Neural progenitor cell (in vitro differentiated cells): ENCODE results near the gene ATP8A1.

Source experiments
- EZH2 ChIP-seq: fragments of 200-600 bp; sonication (generic); IDR thresholded peaks from 2 replicates; pipeline ENCODE4 v1.6.1; 2017; ENCODE audit warnings: antibody characterized with exemption, mild to moderate bottlenecking, moderate library complexity
- EZH2phosphoT487 ChIP-seq: fragments of 200-600 bp; sonication (generic); IDR thresholded peaks from 2 replicates; pipeline ENCODE4 v1.6.1; 2017; ENCODE audit warnings: antibody characterized with exemption
- TF ChIP-seq, protein P1 (sequence below): fragments of 200-600 bp; sonication (generic); IDR thresholded peaks from 2 replicates; pipeline ENCODE4 v1.5.1; 2017; ENCODE audit warnings: antibody characterized with exemption, mild to moderate bottlenecking

DNA sequence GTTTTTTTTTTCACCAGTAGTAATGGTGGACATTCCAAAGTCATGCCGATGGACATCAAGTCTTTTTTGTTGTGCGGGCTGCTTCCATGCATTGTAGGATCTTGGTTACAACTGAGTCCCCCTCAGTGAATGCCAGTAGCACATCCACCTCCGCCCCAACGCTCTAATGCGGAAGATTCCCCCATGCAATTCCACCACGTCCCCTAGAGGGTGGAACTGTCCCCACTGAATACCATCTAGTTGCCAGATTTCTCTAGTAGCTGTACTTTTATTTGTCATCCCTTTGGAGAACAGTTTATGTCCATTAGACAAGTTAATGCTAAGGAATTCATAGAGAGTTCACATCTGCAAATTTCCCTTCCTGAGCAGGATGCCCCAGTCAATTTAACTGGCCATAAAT is 252.9 kb downstream of the ATP8A1 start:
- TF ChIP-seq, protein P1, sequence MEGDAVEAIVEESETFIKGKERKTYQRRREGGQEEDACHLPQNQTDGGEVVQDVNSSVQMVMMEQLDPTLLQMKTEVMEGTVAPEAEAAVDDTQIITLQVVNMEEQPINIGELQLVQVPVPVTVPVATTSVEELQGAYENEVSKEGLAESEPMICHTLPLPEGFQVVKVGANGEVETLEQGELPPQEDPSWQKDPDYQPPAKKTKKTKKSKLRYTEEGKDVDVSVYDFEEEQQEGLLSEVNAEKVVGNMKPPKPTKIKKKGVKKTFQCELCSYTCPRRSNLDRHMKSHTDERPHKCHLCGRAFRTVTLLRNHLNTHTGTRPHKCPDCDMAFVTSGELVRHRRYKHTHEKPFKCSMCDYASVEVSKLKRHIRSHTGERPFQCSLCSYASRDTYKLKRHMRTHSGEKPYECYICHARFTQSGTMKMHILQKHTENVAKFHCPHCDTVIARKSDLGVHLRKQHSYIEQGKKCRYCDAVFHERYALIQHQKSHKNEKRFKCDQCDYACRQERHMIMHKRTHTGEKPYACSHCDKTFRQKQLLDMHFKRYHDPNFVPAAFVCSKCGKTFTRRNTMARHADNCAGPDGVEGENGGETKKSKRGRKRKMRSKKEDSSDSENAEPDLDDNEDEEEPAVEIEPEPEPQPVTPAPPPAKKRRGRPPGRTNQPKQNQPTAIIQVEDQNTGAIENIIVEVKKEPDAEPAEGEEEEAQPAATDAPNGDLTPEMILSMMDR: peak; percentile 53
- TF ChIP-seq EZH2phosphoT487 (no peak), EZH2 (no peak)
